GM12878 (cell line): ENCODE data around the gene VWA8.

Experiments
- CTCF ChIP-seq, 3 experiments: IDR thresholded peaks in 2 of 3; conservative IDR thresholded peaks in 1 of 3; 2 replicates each; pipeline ENCODE4 v1.5.1; 2011; ENCODE audit warnings: low read depth in 3 of 3, low read length in 3 of 3, mild to moderate bottlenecking in 3 of 3, control low read depth in 2 of 3, moderate library complexity in 2 of 3, inconsistent platforms in 1 of 3, mixed read lengths in 1 of 3; ENCODE audit not compliant: control insufficient read depth in 2 of 3, insufficient read depth in 1 of 3; ENCODE audit errors: extremely low read depth in 1 of 3
- RAD21 ChIP-seq: IDR thresholded peaks from 2 replicates; pipeline ENCODE4 v1.6.1; 2011; ENCODE audit warnings: mild to moderate bottlenecking, low read depth, low read length, moderate library complexity; ENCODE audit not compliant: insufficient read depth
- TARDBP ChIP-seq: IDR thresholded peaks from 2 replicates; pipeline ENCODE4 v1.6.1; 2016; ENCODE audit warnings: borderline replicate concordance

DNA sequence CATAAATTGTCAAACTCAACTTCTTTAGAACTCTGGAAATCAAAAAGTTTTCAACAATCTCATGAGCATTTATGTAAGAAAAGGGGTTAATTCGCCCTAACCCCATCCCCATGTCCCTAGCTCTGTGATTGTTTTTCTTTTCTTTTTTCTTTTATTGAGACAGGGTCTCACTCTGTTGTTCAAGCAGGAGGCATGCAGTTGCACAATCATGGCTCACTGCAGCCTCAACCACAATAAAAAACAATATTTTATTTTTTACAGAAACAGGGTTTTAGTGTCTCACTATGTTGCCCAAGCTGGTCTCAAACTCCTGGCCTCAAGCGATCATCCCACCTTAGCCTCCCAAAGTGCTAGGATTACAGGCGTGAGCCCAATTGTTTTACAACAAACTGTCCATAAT, 16.7 kb downstream of the VWA8 start:
- TF ChIP-seq CTCF (IDR thresholded peaks at IDR 0.05 in 2 of 3, conservative IDR thresholded peaks at IDR 0.05 in 1 of 3; ENCODE audit: control insufficient read depth in 2 of 3, extremely low read depth in 1 of 3, insufficient read depth in 1 of 3, low read depth in 3 of 3, low read length in 3 of 3) (no peak), TARDBP (no peak), RAD21 (no peak)
